ENCODE measurements around the gene CACNA1G. TPM values are rescaled to one million over a fixed set of nuclear protein-coding genes. Genes with fewer than 3 reads are reported as not detected.
A peak's percentile ranks its signal among the peaks of the same experiment; 100 is the strongest.

Gene CACNA1G
- polyA plus RNA-seq, 1 donor from 2014 or later, result 10.9 TPM

DNA sequence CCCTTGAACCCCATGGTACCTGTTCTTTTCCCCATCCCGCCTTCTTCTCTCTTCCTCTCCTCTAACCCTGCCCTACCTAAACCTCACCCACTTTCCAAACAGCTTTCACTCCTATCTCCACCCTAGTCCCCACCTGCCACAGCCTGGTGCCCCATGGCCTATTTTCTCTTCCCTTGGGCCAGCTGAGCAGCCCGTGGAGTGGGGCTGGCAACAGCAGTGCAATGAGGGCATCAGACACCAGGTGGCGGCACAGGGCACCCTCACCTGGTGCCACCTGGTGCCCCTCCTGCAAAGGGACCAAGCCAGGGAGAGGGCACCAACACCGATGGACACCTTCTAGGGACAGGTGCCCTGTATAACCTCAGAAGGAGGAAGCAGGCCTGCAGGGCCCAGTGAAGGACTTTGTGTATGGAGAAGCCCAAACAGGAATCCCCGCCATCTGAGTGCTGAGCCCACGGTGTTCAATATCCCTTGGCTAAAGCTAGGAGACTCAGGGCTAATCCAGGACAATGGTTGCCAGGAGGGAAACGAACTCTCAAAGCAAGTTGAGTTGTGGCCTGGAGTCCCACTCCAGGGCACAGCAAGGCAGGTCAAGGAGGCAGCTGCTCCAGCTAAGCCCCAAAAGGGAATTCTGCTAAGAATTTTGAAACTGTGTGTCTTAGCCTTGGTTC lies 70.1 kb downstream of the CACNA1G start:
- Histone ChIP-seq H3K36me3 (ENCODE audit: insufficient read depth, low read length) (no peaks in the 10 kb centered on the region), H4K20me1 (ENCODE audit: insufficient read depth) (no peaks in the 10 kb centered on the region), H3K9me3 (ENCODE audit: low read length) (no peaks in the 10 kb centered on the region), H3K4me3 (ENCODE audit: low read length) (peak overlapping the region; percentile 46), H3F3A (ENCODE audit: insufficient read depth, low read length, poor library complexity, severe bottlenecking) (peaks cover 14% of the 10 kb centered on the region), H3K9me2 (ENCODE audit: insufficient read depth, low read length) (no peaks in the 10 kb centered on the region), H3K27ac (ENCODE audit: low read length) (peak overlapping the region; percentile 98), H3K27me3 (ENCODE audit: insufficient read depth, low read depth, low read length) (peaks cover 27% of the 10 kb centered on the region), H3K9ac (ENCODE audit: low read length) (peak overlapping the region; percentile 67), H3K4me2 (ENCODE audit: low read length) (no peak overlapping the region), H3K79me2 (replicated peaks; ENCODE audit: insufficient read depth, low read length) (no peaks in the 10 kb centered on the region), H2AFZ (ENCODE audit: low read depth, low read length) (no peak overlapping the region)
- TF ChIP-seq RAD21 (conservative IDR thresholded peaks at IDR 0.05) (no peak), MXI1 (conservative IDR thresholded peaks at IDR 0.05; ENCODE audit: poor library complexity, severe bottlenecking) (no peak), SMC3 (conservative IDR thresholded peaks at IDR 0.05; ENCODE audit: poor library complexity) (peak; percentile 43)
- TF ChIP-seq, protein P1, sequence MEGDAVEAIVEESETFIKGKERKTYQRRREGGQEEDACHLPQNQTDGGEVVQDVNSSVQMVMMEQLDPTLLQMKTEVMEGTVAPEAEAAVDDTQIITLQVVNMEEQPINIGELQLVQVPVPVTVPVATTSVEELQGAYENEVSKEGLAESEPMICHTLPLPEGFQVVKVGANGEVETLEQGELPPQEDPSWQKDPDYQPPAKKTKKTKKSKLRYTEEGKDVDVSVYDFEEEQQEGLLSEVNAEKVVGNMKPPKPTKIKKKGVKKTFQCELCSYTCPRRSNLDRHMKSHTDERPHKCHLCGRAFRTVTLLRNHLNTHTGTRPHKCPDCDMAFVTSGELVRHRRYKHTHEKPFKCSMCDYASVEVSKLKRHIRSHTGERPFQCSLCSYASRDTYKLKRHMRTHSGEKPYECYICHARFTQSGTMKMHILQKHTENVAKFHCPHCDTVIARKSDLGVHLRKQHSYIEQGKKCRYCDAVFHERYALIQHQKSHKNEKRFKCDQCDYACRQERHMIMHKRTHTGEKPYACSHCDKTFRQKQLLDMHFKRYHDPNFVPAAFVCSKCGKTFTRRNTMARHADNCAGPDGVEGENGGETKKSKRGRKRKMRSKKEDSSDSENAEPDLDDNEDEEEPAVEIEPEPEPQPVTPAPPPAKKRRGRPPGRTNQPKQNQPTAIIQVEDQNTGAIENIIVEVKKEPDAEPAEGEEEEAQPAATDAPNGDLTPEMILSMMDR (IDR thresholded peaks at IDR 0.05; ENCODE audit: poor library complexity, severe bottlenecking), result peak; percentile 61

DNA sequence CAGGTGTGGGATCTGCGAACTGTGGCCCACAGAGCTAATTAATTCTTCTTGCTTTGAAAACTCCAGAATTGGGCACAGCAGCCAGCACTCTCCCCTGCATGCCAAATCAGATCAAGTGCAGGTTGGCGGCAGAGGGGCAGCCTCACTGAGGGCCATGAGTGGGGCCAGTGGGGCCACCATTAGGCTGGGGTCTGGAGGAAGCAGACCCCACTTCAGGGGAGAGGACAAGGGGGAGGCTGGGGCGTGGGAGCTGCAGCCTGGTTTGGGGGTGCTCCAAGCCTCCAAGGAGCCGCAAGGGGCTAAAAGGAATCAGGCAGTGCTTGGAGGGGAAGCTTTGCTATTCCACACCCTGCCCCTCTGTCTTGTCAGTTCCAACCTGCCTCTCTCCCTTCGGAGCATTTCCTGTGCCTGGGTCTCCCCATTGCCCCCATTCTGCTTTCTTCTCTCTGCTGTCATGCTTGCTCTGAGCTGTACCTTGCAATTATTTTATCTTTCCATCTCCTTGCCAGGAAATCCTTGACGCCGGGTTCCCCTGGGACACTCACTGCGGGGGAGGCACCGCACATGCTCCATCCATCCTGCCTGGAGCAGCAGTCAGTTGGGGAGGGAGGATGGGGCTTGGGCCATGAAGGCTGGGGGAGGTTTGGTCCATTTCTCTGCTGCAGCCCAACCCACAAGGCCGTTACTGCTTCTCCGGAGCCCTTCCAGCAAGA lies 70.8 kb downstream of the CACNA1G start:
- Histone ChIP-seq H3K27me3 (ENCODE audit: insufficient read depth, low read depth, low read length) (peaks cover 34% of the 10 kb centered on the region), H4K20me1 (ENCODE audit: insufficient read depth) (no peaks in the 10 kb centered on the region), H2AFZ (ENCODE audit: low read depth, low read length) (no peak overlapping the region), H3K27ac (ENCODE audit: low read length) (peak overlapping the region; percentile 98), H3K9me2 (ENCODE audit: insufficient read depth, low read length) (no peaks in the 10 kb centered on the region), H3K4me3 (ENCODE audit: low read length) (peak overlapping the region; percentile 46), H3K36me3 (ENCODE audit: insufficient read depth, low read length) (no peaks in the 10 kb centered on the region), H3K9ac (ENCODE audit: low read length) (peak overlapping the region; percentile 67), H3K79me2 (replicated peaks; ENCODE audit: insufficient read depth, low read length) (no peaks in the 10 kb centered on the region), H3F3A (ENCODE audit: insufficient read depth, low read length, poor library complexity, severe bottlenecking) (peaks cover 14% of the 10 kb centered on the region), H3K4me2 (ENCODE audit: low read length) (peak overlapping the region; percentile 25), H3K9me3 (ENCODE audit: low read length) (no peaks in the 10 kb centered on the region)
- TF ChIP-seq POLR2AphosphoS5 (IDR thresholded peaks at IDR 0.05), result peak; percentile 58
- TF ChIP-seq TAF1 (IDR thresholded peaks at IDR 0.05; ENCODE audit: low read depth), result peak; percentile 29
- TF ChIP-seq, protein P2, sequence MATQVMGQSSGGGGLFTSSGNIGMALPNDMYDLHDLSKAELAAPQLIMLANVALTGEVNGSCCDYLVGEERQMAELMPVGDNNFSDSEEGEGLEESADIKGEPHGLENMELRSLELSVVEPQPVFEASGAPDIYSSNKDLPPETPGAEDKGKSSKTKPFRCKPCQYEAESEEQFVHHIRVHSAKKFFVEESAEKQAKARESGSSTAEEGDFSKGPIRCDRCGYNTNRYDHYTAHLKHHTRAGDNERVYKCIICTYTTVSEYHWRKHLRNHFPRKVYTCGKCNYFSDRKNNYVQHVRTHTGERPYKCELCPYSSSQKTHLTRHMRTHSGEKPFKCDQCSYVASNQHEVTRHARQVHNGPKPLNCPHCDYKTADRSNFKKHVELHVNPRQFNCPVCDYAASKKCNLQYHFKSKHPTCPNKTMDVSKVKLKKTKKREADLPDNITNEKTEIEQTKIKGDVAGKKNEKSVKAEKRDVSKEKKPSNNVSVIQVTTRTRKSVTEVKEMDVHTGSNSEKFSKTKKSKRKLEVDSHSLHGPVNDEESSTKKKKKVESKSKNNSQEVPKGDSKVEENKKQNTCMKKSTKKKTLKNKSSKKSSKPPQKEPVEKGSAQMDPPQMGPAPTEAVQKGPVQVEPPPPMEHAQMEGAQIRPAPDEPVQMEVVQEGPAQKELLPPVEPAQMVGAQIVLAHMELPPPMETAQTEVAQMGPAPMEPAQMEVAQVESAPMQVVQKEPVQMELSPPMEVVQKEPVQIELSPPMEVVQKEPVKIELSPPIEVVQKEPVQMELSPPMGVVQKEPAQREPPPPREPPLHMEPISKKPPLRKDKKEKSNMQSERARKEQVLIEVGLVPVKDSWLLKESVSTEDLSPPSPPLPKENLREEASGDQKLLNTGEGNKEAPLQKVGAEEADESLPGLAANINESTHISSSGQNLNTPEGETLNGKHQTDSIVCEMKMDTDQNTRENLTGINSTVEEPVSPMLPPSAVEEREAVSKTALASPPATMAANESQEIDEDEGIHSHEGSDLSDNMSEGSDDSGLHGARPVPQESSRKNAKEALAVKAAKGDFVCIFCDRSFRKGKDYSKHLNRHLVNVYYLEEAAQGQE (IDR thresholded peaks at IDR 0.05; ENCODE audit: borderline replicate concordance), result peak; percentile 64
- no peak for TF ChIP-seq SMC3 (conservative IDR thresholded peaks at IDR 0.05; ENCODE audit: poor library complexity)
- TF ChIP-seq EP300 (conservative IDR thresholded peaks at IDR 0.05; ENCODE audit: poor library complexity, severe bottlenecking), result peak; percentile 30
- no peak for TF ChIP-seq EZH2 (IDR thresholded peaks at IDR 0.05; ENCODE audit: borderline replicate concordance, insufficient read depth, low read length, poor library complexity, severe bottlenecking)

Data from neural cell (in vitro differentiated cells).